IMR-90 (cell line): ENCODE measurements around the gene NDFIP2. TPM values are rescaled to one million over a fixed set of nuclear protein-coding genes. Genes with fewer than 3 reads are reported as not detected.

Experiments
- ATAC-seq: fragments of 200-7000 bp; cut with Tn5 transposase; 2 replicates; pipeline ENCODE4 v1.9.1; 2020; ENCODE audit warnings: low read depth, mild to moderate bottlenecking, moderate library complexity
- BruUV-seq: library from RNA; stranded (reverse); fragments of 400-500 nt; replicated peaks from 2 replicates; lab custom pipeline; 2021; lab: Mats Ljungman, UMichigan
- CTCF ChIA-PET: fragments of 300-600 bp; formaldehyde crosslinking; extraction: SDS; loops from one replicate; lab custom pipeline; 2021; ENCODE audit warnings: antibody characterized with exemption; lab: Yijun Ruan, JAX
- POLR2A ChIA-PET: fragments of 300-600 bp; sonication (Branson Sonifier 250); formaldehyde crosslinking; loops from one replicate; lab custom pipeline; 2022; ENCODE audit warnings: antibody characterized with exemption; ENCODE audit not compliant: unreplicated experiment; lab: Charles Lee
- DNase-seq: peaks from one replicate; pipeline ENCODE4 v3.0.0; 2013
- H2AFZ ChIP-seq: replicated peaks from 2 replicates; pipeline ENCODE3; 2013; ENCODE audit warnings: low read length, mild to moderate bottlenecking; ENCODE audit not compliant: poor library complexity
- H2AK5ac ChIP-seq: 2 replicates; pipeline ENCODE4 v1.6.1; 2013; ENCODE audit warnings: low read depth, low read length, inconsistent platforms
- H2AK9ac ChIP-seq: replicated peaks from 2 replicates; pipeline ENCODE3; 2013; ENCODE audit warnings: mild to moderate bottlenecking, low read depth, low read length, moderate library complexity; ENCODE audit not compliant: poor library complexity
- H2BK120ac ChIP-seq: 2 replicates; pipeline ENCODE4 v1.6.1; 2013; ENCODE audit warnings: low read depth, low read length, inconsistent platforms
- H2BK15ac ChIP-seq: 3 replicates; pipeline ENCODE4 v1.6.1; 2013; ENCODE audit warnings: low read depth, low read length, inconsistent platforms
- H2BK20ac ChIP-seq: 2 replicates; pipeline ENCODE4 v1.6.1; 2013; ENCODE audit warnings: low read depth, mild to moderate bottlenecking, inconsistent platforms, low read length, moderate library complexity
- H2BK5ac ChIP-seq: 2 replicates; pipeline ENCODE4 v1.6.1; 2013; ENCODE audit warnings: mild to moderate bottlenecking, low read depth, low read length, inconsistent platforms; ENCODE audit not compliant: poor library complexity, severe bottlenecking
- H3K14ac ChIP-seq: replicated peaks from 2 replicates; pipeline ENCODE4 v1.6.1; 2013; ENCODE audit warnings: low read depth, low read length, inconsistent platforms
- H3K18ac ChIP-seq: 2 replicates; pipeline ENCODE4 v1.6.1; 2013; ENCODE audit warnings: low read depth, low read length, control low read depth
- H3K23ac ChIP-seq: 2 replicates; pipeline ENCODE4 v1.6.1; 2013; ENCODE audit warnings: low read depth, low read length, inconsistent platforms
- H3K27ac ChIP-seq: 2 replicates; pipeline ENCODE4 v1.5.1; 2013; ENCODE audit warnings: mild to moderate bottlenecking, control low read depth, low read length; ENCODE audit not compliant: insufficient read depth
- H3K27me3 ChIP-seq: 2 replicates; pipeline ENCODE4 v1.6.1; 2013; ENCODE audit warnings: low read length; ENCODE audit not compliant: control insufficient read depth, insufficient read depth
- H3K36me3 ChIP-seq: 2 replicates; pipeline ENCODE4 v1.6.1; 2013; ENCODE audit warnings: low read length, mixed read lengths; ENCODE audit not compliant: control insufficient read depth, insufficient read depth
- H3K4ac ChIP-seq: 2 replicates; pipeline ENCODE4 v1.6.1; 2013; ENCODE audit warnings: low read depth, low read length, inconsistent platforms
- H3K4me1 ChIP-seq: 2 replicates; pipeline ENCODE4 v1.6.1; 2013; ENCODE audit warnings: low read length, mixed read lengths; ENCODE audit not compliant: control insufficient read depth, insufficient read depth
- H3K4me2 ChIP-seq: 2 replicates; pipeline ENCODE4 v1.6.1; 2013; ENCODE audit warnings: low read depth, mild to moderate bottlenecking, control low read depth, low read length, moderate library complexity
- H3K4me3 ChIP-seq: 2 replicates; pipeline ENCODE4 v1.5.1; 2013; ENCODE audit warnings: low read depth, mild to moderate bottlenecking, control low read depth, low read length, moderate library complexity; ENCODE audit not compliant: insufficient read depth
- H3K56ac ChIP-seq: 2 replicates; pipeline ENCODE4 v1.6.1; 2013; ENCODE audit warnings: low read length, inconsistent platforms; ENCODE audit not compliant: insufficient read depth; ENCODE audit errors: extremely low read depth
- H3K79me1 ChIP-seq, 2 experiments: 2 replicates each; pipeline ENCODE4 v1.6.1; 2013; ENCODE audit warnings: low read length in 2 of 2, inconsistent platforms in 1 of 2, low read depth in 1 of 2
- H3K9ac ChIP-seq: 2 replicates; pipeline ENCODE4 v1.6.1; 2013; ENCODE audit warnings: low read depth, low read length, control low read depth
- H3K9me1 ChIP-seq: 2 replicates; pipeline ENCODE4 v1.6.1; 2013; ENCODE audit warnings: low read length, inconsistent platforms; ENCODE audit not compliant: insufficient read depth
- H3K9me3 ChIP-seq: 2 replicates; pipeline ENCODE4 v1.6.1; 2013; ENCODE audit warnings: low read length; ENCODE audit not compliant: control insufficient read depth, insufficient read depth
- H4K20me1 ChIP-seq: 2 replicates; pipeline ENCODE4 v1.6.1; 2013; ENCODE audit warnings: low read length, inconsistent platforms; ENCODE audit not compliant: insufficient read depth
- H4K5ac ChIP-seq: 2 replicates; pipeline ENCODE4 v1.6.1; 2013; ENCODE audit warnings: mild to moderate bottlenecking, low read depth, low read length, control low read depth
- H4K8ac ChIP-seq, 2 experiments: 2 replicates each; pipeline ENCODE4 v1.6.1; 2013; ENCODE audit warnings: low read depth in 2 of 2, low read length in 2 of 2, control low read depth in 1 of 2, inconsistent platforms in 1 of 2
- H4K91ac ChIP-seq: 2 replicates; pipeline ENCODE4 v1.6.1; 2013; ENCODE audit warnings: low read depth, low read length, inconsistent platforms; ENCODE audit not compliant: insufficient read depth
- BHLHE40 ChIP-seq: fragments of 150-350 bp; IDR thresholded peaks from 2 replicates; pipeline ENCODE4 v1.6.1; 2016; ENCODE audit warnings: mild to moderate bottlenecking, low read depth, low read length
- CEBPB ChIP-seq: IDR thresholded peaks from 2 replicates; pipeline ENCODE4 v1.6.1; 2012; ENCODE audit warnings: low read depth, low read length, improper control_type of control experiment
- CHD1 ChIP-seq: IDR thresholded peaks from 2 replicates; pipeline ENCODE4 v1.6.1; 2012; ENCODE audit warnings: low read depth, low read length, improper control_type of control experiment
- CTCF ChIP-seq: conservative IDR thresholded peaks from 2 replicates; pipeline ENCODE4 v1.5.1; 2012; ENCODE audit warnings: mild to moderate bottlenecking, low read depth, low read length, improper control_type of control experiment
- ELK1 ChIP-seq: fragments of 150-350 bp; IDR thresholded peaks from 2 replicates; pipeline ENCODE4 v1.6.1; 2016; ENCODE audit warnings: low read depth, mild to moderate bottlenecking, low read length, moderate library complexity, borderline replicate concordance
- FOS ChIP-seq: fragments of 150-350 bp; IDR thresholded peaks from 2 replicates; pipeline ENCODE4 v1.6.1; 2016; ENCODE audit warnings: low read depth, low read length
- MAFK ChIP-seq: IDR thresholded peaks from 2 replicates; pipeline ENCODE4 v1.6.1; 2012; ENCODE audit warnings: low read depth, low read length, improper control_type of control experiment
- MAZ ChIP-seq: IDR thresholded peaks from 2 replicates; pipeline ENCODE4 v1.6.1; 2012; ENCODE audit warnings: low read depth, mild to moderate bottlenecking, low read length, improper control_type of control experiment, moderate library complexity, borderline replicate concordance
- MXI1 ChIP-seq: IDR thresholded peaks from 2 replicates; pipeline ENCODE4 v1.6.1; 2012; ENCODE audit warnings: low read depth, mild to moderate bottlenecking, low read length, moderate library complexity, borderline replicate concordance
- NFE2L2 ChIP-seq: fragments of 150-350 bp; IDR thresholded peaks from 2 replicates; pipeline ENCODE4 v1.6.1; 2016; ENCODE audit warnings: low read depth, mild to moderate bottlenecking, low read length
- POLR2A ChIP-seq: IDR thresholded peaks from 2 replicates; pipeline ENCODE4 v1.6.1; 2012; ENCODE audit warnings: mild to moderate bottlenecking, low read depth, low read length
- RAD21 ChIP-seq: IDR thresholded peaks from 2 replicates; pipeline ENCODE4 v1.6.1; 2012; ENCODE audit warnings: low read length, improper control_type of control experiment
- RCOR1 ChIP-seq: IDR thresholded peaks from 2 replicates; pipeline ENCODE4 v1.6.1; 2012; ENCODE audit warnings: mild to moderate bottlenecking, low read length, improper control_type of control experiment; ENCODE audit not compliant: insufficient replicate concordance
- RFX5 ChIP-seq: IDR thresholded peaks from 2 replicates; pipeline ENCODE4 v1.8.0; 2012; ENCODE audit warnings: low read depth, mild to moderate bottlenecking, low read length, moderate library complexity
- SMC3 ChIP-seq: fragments of 150-350 bp; IDR thresholded peaks from 2 replicates; pipeline ENCODE4 v1.6.1; 2016; ENCODE audit warnings: low read depth, mild to moderate bottlenecking, antibody characterized with exemption, low read length, moderate library complexity
- WGBS, 2 experiments: methylation state at CpG; one replicate each; pipeline versions ENCODE4 v1.1.5 to v1.1.7; 2013; ENCODE audit warnings: missing lambda C conversion rate in 2 of 2; ENCODE audit not compliant: insufficient read length in 1 of 2; ENCODE audit errors: extremely low coverage in 2 of 2; 5-methylcytosine and 5-hydroxymethylcytosine counted together
- dilution Hi-C: fragments of 300-500 bp; cut with HindIII; formaldehyde crosslinking; loops from one replicate; pipeline ENCODE4 v1.14.3; 2018; ENCODE audit warnings: low sequenced_read_pairs; ENCODE audit not compliant: unreplicated experiment
- in situ Hi-C: fragments of 300-500 bp; cut with MboI; formaldehyde crosslinking; loops from 3 replicates; pipeline ENCODE4 v1.14.3; 2019; ENCODE audit warnings: low sequenced_read_pairs, inconsistent platforms, mixed read lengths
- intact Hi-C: fragments of 100-400 bp; cut with micrococcal nuclease; formaldehyde crosslinking; loops from 2 replicates; pipeline ENCODE4 v1.10.0; 2022
- polyA plus RNA-seq, 3 experiments: library from polyadenylated mRNA; depleted of rRNA; stranded (reverse); fragments of >200 nt; gene quantifications; 2 replicates each; pipeline ENCODE4 v1.2.3, GENCODE V29; 2012; ENCODE audit warnings: low replicate concordance in 1 of 3
- total RNA-seq: library from RNA; depleted of rRNA; stranded (reverse); fragments of >200 nt; gene quantifications from 2 replicates; pipeline ENCODE4 v1.2.3, GENCODE V29; 2012
- TF ChIP-seq, protein P1 (sequence below): fragments of 150-350 bp; IDR thresholded peaks from 2 replicates; pipeline ENCODE4 v1.6.1; 2017; ENCODE audit warnings: mild to moderate bottlenecking, antibody characterized with exemption, low read length, low read depth

NDFIP2 gene
- total and polyA plus RNA-seq, 2 of the 4 experiments (the other 2 are of a cell fraction), result 23.8 to 25.8 TPM

DNA sequence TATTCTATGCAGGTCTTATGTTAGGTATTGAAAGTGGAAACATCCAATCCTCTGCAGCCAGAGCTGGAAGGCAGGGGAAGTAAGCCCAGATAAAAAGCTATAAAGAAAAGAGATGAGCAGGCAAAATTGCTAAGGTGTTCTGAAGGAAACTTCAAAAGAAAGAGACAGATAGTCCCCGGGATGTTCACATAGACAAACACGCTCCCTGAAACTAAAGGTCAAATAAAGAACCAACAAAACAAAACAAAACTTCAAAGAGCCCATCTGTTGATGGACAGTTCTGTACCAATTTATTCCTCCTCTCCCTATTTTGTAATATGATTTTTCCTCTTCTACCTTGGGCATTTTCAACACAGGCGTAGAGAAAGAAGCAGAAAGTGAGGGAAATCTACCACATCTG lies 11.3 kb upstream of the NDFIP2 start:
- no peak overlapping the region for H3K27ac ChIP-seq
- H4K5ac ChIP-seq, result no peak overlapping the region
- intact Hi-C loops, result no loop called here
- TF ChIP-seq MAFK, result no peak
- TF ChIP-seq MAZ, result no peak
- no peak for TF ChIP-seq NFE2L2
- no peak for TF ChIP-seq FOS
- no peak for TF ChIP-seq BHLHE40
- no peak for TF ChIP-seq CEBPB
- no peak for TF ChIP-seq SMC3
- TF ChIP-seq RCOR1, result no peak
- no peak for TF ChIP-seq RFX5
- no peak for TF ChIP-seq CTCF
- no peak for TF ChIP-seq RAD21
- TF ChIP-seq CHD1, result no peak
- no peak for TF ChIP-seq POLR2A
- no peak for TF ChIP-seq MXI1
- TF ChIP-seq, protein P1, sequence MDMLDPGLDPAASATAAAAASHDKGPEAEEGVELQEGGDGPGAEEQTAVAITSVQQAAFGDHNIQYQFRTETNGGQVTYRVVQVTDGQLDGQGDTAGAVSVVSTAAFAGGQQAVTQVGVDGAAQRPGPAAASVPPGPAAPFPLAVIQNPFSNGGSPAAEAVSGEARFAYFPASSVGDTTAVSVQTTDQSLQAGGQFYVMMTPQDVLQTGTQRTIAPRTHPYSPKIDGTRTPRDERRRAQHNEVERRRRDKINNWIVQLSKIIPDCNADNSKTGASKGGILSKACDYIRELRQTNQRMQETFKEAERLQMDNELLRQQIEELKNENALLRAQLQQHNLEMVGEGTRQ, result no peak
- no peak for TF ChIP-seq ELK1
- H3K18ac ChIP-seq, result no peak overlapping the region
- no peaks in the 10 kb centered on the region; the same call in 1 of the 2 replicates for H3K9me1 ChIP-seq
- H3K4me3 ChIP-seq, result no peak overlapping the region
- no peak overlapping the region for H2BK15ac ChIP-seq
- in situ Hi-C loops, result no loop called here
- no peaks in the 10 kb centered on the region; the same call in 1 of the 2 replicates for H3K27me3 ChIP-seq
- no peaks in the 10 kb centered on the region for H3K36me3 ChIP-seq
- no peaks in the 10 kb centered on the region for H4K20me1 ChIP-seq
- no peaks in the 10 kb centered on the region for H3K4me1 ChIP-seq
- H2AK9ac ChIP-seq, result no peak overlapping the region
- H3K23ac ChIP-seq, result no peak overlapping the region
- no TSS peak for BruUV-seq
- no peak overlapping the region for H3K4ac ChIP-seq
- H2BK20ac ChIP-seq, result no peak overlapping the region
- no peak overlapping the region for H3K14ac ChIP-seq
- H4K8ac ChIP-seq, result no peak overlapping the region
- no peak overlapping the region for H3K4me2 ChIP-seq
- no peak overlapping the region for H2BK5ac ChIP-seq
- dilution Hi-C loops, result no loop called here
- H3K9me3 ChIP-seq, result no peaks in the 10 kb centered on the region
- H3K79me1 ChIP-seq, result no peaks in the 10 kb centered on the region
- no peak overlapping the region for H2AK5ac ChIP-seq
- ChIA-PET POLR2A (no interaction called here), CTCF (no interaction called here)
- 100% methylated on average over 1 of the region's 3 CpGs; no CpG with 5 or more reads in 1 of the 2 experiments for WGBS, 2 experiments
- H4K91ac ChIP-seq, result no peak overlapping the region
- H3K9ac ChIP-seq, result no peak overlapping the region
- ATAC-seq, result no peak
- no peak for DNase-seq
- no peak overlapping the region for H2BK120ac ChIP-seq
- H3K56ac ChIP-seq, result no peak overlapping the region
- no peak overlapping the region for H2AFZ ChIP-seq
